ENCODE results near the gene CFAP46. TPM values are rescaled to one million over a fixed set of nuclear protein-coding genes. Genes with fewer than 3 reads are reported as not detected.
"Not testable (repeated sequence)": the region's sequence is repeated elsewhere in the genome, so short reads cannot be mapped to it uniquely, and the experiment has no call there.

Gene CFAP46
- polyA plus RNA-seq, 1 donor from 2014 or later = 2.6 TPM

GRCh38 chr10:132826524-132827422 is 115.6 kb downstream of the CFAP46 start:
- Histone ChIP-seq H3K4me3 (ENCODE audit: low read length) (no peak overlapping the region), H3K9ac (ENCODE audit: low read length) (no peak overlapping the region), H3K36me3 (ENCODE audit: insufficient read depth, low read length) (no peaks in the 10 kb centered on the region), H4K20me1 (ENCODE audit: insufficient read depth) (no peaks in the 10 kb centered on the region), H3F3A (ENCODE audit: insufficient read depth, low read length, poor library complexity, severe bottlenecking) (peaks cover 3% of the 10 kb centered on the region), H3K79me2 (replicated peaks; ENCODE audit: insufficient read depth, low read length) (no peaks in the 10 kb centered on the region), H3K27me3 (ENCODE audit: insufficient read depth, low read depth, low read length) (no peaks in the 10 kb centered on the region), H2AFZ (ENCODE audit: low read depth, low read length) (no peak overlapping the region), H3K4me2 (ENCODE audit: low read length) (no peak overlapping the region), H3K9me3 (ENCODE audit: low read length) (no peaks in the 10 kb centered on the region), H3K9me2 (ENCODE audit: insufficient read depth, low read length) (no peaks in the 10 kb centered on the region), H3K27ac (ENCODE audit: low read length) (no peak overlapping the region)
- TF ChIP-seq POLR2AphosphoS5 (IDR thresholded peaks at IDR 0.05) (no peak), EZH2 (IDR thresholded peaks at IDR 0.05; ENCODE audit: borderline replicate concordance, insufficient read depth, low read length, poor library complexity, severe bottlenecking) (no peak)

- H3K9me2 ChIP-seq (ENCODE audit: insufficient read depth, low read length); H3K9ac ChIP-seq (ENCODE audit: low read length); H4K20me1 ChIP-seq (ENCODE audit: insufficient read depth); H3F3A ChIP-seq (ENCODE audit: insufficient read depth, low read length, poor library complexity, severe bottlenecking); H3K27ac ChIP-seq (ENCODE audit: low read length); H3K4me2 ChIP-seq (ENCODE audit: low read length); H3K36me3 ChIP-seq (ENCODE audit: insufficient read depth, low read length); H2AFZ ChIP-seq (ENCODE audit: low read depth, low read length); H3K9me3 ChIP-seq (ENCODE audit: low read length); H3K79me2 ChIP-seq (replicated peaks; ENCODE audit: insufficient read depth, low read length); H3K27me3 ChIP-seq (ENCODE audit: insufficient read depth, low read depth, low read length); H3K4me3 ChIP-seq (ENCODE audit: low read length): not testable (repeated sequence)
Observed at GRCh38 chr10:132825783-132826523, 116.4 kb downstream of the CFAP46 start.

- TF ChIP-seq SMC3 (conservative IDR thresholded peaks at IDR 0.05; ENCODE audit: poor library complexity) = no peak
- no peak for TF ChIP-seq TAF1 (IDR thresholded peaks at IDR 0.05; ENCODE audit: low read depth)
- TF ChIP-seq POLR2AphosphoS5 (IDR thresholded peaks at IDR 0.05) = no peak
- TF ChIP-seq EZH2 (IDR thresholded peaks at IDR 0.05; ENCODE audit: borderline replicate concordance, insufficient read depth, low read length, poor library complexity, severe bottlenecking) = no peak
- no peak for TF ChIP-seq EP300 (conservative IDR thresholded peaks at IDR 0.05; ENCODE audit: poor library complexity, severe bottlenecking)
- TF ChIP-seq RAD21 (conservative IDR thresholded peaks at IDR 0.05) = no peak
- TF ChIP-seq REST (IDR thresholded peaks at IDR 0.05; ENCODE audit: borderline replicate concordance) = no peak
- TF ChIP-seq CTCF (IDR thresholded peaks at IDR 0.05; ENCODE audit: poor library complexity, severe bottlenecking) = no peak
- TF ChIP-seq MXI1 (conservative IDR thresholded peaks at IDR 0.05; ENCODE audit: poor library complexity, severe bottlenecking) = no peak
- H4K20me1 ChIP-seq (ENCODE audit: insufficient read depth) = no peaks in the 10 kb centered on the region
- H3K36me3 ChIP-seq (ENCODE audit: insufficient read depth, low read length) = no peaks in the 10 kb centered on the region
- H3K4me2 ChIP-seq (ENCODE audit: low read length) = no peak overlapping the region
- no peaks in the 10 kb centered on the region for H3F3A ChIP-seq (ENCODE audit: insufficient read depth, low read length, poor library complexity, severe bottlenecking)
- H2AFZ ChIP-seq (ENCODE audit: low read depth, low read length) = no peak overlapping the region
- H3K9me3 ChIP-seq (ENCODE audit: low read length) = no peaks in the 10 kb centered on the region
- H3K27me3 ChIP-seq (ENCODE audit: insufficient read depth, low read depth, low read length) = no peaks in the 10 kb centered on the region
- H3K79me2 ChIP-seq (replicated peaks; ENCODE audit: insufficient read depth, low read length) = no peaks in the 10 kb centered on the region
- H3K9ac ChIP-seq (ENCODE audit: low read length) = no peak overlapping the region
- no peaks in the 10 kb centered on the region for H3K9me2 ChIP-seq (ENCODE audit: insufficient read depth, low read length)
- H3K27ac ChIP-seq (ENCODE audit: low read length) = no peak overlapping the region
- H3K4me3 ChIP-seq (ENCODE audit: low read length) = no peak overlapping the region
Observed at GRCh38 chr10:132820056-132820455, 122.3 kb downstream of the CFAP46 start.

All from neural cell (in vitro differentiated cells).